Activated CD8-positive, alpha-beta memory T cell treated with anti-CD3 and anti-CD28 coated beads, Interleukin-2, amount 50 U/mL, for 24 hours (primary cell): ENCODE data around the gene NKIRAS2.
"Not testable (repeated sequence)": the region's sequence is repeated elsewhere in the genome, so short reads cannot be mapped to it uniquely, and the experiment has no call there.

Source experiments
- DNase-seq: peaks from one replicate; pipeline ENCODE4 v3.0.0-alpha.2; 2020; ENCODE audit errors: extremely low read depth

NKIRAS2 gene

GRCh38 chr17:41998497-41998896 lies 21.4 kb upstream of the NKIRAS2 start:
- no peak for DNase-seq

GRCh38 chr17:42000413-42001133 lies 19.3 kb upstream of the NKIRAS2 start:
- DNase-seq = no peak

- no peak for DNase-seq
These were observed 18.2 kb upstream of the NKIRAS2 start for GRCh38 chr17:42001729-42002128.

DNA sequence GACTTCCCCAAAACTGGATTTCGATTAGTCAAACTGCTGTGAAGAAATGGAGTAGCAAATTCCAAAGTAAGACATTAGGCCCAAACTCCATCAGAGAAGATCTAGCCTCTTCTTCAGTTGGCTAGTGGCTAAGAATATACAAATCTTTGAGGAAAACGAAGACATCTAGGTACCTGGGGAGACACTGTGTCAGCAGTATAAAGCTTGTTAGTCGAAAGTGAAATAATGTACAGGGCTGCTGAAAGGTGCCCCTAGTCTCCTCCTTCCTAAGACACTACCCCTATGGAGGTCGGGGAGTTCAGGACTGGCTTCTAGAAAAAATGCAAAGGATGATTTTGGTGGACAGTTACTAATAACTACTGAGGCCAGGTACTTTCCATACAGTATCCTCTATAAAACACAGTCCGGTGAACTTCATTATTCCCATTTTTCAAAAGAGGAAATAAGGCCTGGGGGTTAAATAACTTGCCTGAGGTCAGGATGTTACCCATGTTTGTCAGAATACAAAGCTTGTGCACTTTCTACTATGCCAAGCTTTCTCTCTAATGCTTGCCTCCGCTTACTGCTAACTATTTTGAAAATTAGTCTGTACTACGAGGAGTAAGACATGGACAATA lies 17.6 kb upstream of the NKIRAS2 start:
- no peak for DNase-seq

GRCh38 chr17:42002792-42003301 lies 17.0 kb upstream of the NKIRAS2 start:
- DNase-seq = no peak

DNA sequence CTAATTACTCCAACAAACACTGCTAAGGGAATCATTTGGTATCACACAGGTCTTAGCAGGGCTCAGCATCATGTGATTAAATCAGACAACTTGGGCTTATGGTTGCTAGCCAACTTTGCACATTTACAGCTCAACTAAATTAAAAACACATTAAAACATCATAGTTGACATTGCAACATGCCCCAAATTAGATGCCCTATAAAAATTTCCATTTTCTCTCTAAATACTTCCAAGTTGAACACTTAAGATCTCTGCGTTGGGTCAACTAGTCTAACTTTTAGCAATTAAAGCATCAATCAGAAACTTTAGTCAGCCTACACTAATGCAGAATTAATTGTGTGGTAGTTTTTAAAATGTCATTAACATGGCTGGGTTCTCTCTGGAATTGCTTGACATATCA lies 14.7 kb upstream of the NKIRAS2 start:
- DNase-seq = no peak

DNA sequence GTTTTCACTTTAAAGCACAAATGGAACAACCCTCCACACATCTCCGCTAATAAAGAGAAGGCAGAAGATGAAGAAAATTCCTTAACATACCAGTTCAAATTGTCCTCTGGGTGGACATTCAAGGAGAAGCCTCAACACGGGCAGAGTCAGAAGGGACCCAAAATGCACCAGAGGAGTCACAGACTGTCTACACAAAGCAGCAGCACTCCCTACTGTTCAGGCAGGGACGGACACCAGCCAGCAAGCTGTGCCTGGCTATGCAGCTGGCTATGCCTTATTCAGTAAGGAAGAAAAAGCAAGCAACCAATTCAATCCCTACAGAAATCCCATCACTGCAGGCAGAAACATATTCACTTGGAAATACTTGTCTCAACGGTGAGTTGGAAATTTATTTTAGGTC lies 10.7 kb upstream of the NKIRAS2 start:
- no peak for DNase-seq

DNA sequence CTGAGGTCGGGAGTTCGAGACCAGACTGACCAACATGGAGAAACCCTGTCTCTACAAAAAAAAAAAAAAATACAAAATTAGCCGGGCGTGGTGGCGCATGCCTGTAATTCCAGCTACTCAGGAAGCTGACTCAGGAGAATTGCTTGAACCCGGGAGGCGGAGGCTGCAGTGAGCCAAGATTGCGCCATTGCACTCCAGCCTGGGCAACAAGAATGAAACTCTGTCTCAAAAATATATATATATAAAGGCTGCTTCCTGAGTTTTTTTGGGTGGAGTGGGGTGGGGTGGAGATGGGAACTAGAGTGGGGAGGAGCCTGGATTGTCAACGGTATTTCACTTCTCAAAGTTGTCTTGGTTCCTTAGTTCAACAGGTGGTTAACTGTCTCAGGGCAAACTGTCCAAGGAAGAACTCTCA lies 9.6 kb upstream of the NKIRAS2 start:
- not testable (repeated sequence) for DNase-seq

GRCh38 chr17:42010898-42011516 lies 8.9 kb upstream of the NKIRAS2 start:
- no peak for DNase-seq

DNA sequence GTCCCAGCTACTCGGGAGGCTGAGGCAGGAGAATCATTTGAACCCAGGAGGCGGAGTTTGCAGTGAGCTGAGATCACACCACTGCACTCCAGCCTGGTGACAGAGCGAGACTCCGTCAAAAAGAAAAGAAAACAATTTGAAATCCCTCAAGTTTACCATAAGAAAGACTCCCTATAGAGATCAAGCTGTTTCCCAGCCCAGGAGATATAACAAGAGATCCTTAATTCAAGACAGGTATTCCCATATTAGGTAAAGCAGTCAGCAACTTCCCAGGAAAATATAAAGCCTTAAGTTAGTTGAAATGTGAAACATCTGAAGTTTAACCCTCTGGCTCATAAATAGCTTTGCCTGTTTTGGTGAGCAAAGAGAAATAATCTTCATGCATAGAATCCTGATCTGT lies 7.5 kb upstream of the NKIRAS2 start:
- not testable (repeated sequence) for DNase-seq

DNA sequence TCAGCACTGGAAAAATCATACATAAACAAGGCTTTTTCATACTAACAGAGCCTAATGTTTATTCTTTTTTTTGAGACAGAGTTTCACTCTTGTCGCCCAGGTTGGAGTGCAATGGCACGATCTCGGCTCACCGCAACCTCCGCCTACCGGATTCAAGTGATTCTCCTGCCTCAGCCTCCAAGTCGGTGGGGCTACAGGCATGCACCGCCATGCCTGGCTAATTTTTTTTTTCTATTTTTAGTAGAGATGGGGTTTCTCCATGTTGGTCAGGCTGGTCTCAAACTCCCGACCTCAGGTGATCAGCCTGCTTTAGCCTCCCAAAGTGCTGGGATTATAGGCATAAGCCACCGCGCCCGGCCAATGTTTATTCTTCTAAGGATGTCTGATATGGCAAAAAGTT lies 6.2 kb upstream of the NKIRAS2 start:
- DNase-seq = not testable (repeated sequence)

DNA sequence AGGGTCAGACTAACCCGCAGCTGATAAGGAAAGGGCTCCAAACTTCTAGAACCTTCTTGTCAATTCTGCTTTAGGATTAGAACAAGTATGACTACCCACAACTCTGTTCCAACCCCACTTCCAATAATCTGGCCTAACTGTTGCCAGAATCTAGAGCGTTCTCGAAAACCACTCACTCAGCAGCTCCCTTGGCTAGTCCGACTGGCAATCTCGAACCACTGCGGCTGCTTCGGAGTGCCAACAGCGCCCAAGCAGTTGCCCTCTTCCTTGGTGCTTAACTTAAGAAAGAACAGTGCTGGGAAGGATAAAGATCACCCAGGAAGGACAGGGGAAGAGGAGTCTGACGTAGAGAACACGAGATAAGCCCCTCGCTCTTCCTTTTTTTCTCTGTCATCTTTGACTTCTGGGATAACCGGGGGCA lies 3.5 kb upstream of the NKIRAS2 start:
- no peak for DNase-seq

DNA sequence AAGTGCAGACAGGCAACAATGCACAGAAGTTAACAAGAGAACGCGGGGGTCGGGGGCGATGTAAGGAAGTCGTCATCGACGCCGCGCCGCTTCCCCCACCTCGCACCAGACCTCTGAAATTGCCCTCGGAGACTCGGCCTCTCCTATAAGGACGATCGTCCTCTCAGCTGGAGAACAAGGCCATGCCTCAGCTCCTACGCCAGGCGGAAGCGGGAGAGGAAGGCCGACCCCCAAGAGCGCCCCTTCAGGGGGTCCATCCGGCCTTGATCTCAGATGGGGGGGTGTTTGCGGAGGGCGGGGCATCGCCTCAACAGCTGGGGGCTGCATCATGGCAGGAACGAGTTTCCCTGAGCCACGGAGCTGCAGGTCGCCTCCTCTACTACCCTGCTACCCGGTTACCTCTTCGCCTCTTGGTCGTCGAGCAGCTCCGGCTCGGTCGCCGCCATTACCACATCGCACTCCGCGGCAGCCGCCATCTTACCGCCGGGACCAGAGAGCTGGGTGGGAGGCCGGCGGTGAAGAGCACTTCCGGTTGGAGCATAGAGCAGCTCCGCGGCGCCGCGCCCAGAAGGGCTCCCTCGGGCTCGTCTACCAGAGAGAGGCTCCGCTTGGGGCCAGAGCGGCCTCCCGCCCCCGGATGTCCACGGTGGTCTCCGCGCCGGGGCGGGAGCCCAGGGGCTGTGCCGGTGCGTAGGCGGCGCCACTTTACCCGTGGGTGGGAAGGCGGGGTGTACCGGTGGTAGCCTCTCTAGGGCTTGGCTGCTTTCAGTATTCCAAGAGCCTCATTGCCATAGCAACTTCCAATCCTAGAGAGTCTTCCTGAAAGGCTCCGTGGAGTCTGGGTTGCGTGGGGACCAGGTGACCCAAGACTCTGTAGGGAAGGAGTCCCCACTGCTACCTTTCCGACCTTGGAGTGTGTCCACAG lies 2.7 kb upstream of the NKIRAS2 start, which contains the start of gene DNAJC7:
TSS of gene DNAJC7 (minus strand) at position 499 of the 925 bp plus-strand sequence. CDS start at position 476, 23 bp downstream.
- DNase-seq = peak; percentile 57

DNA sequence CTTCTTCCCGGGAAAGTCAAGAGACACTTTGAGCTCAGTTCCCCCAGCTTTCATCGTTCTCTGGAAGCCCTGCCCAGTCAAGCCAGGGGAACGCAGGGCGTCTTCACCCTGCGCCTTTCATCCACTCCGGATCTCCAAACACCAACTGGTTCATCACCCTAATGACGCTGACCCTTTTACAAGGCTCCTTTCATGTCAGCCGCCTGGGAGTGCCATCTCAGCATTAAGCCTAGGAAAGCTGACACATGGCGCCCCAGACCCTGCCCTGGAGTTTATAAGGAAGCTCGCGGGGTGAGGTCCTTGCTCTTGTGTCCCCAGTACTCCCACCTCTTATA lies 2.1 kb upstream of the NKIRAS2 start:
- no peak for DNase-seq

DNA sequence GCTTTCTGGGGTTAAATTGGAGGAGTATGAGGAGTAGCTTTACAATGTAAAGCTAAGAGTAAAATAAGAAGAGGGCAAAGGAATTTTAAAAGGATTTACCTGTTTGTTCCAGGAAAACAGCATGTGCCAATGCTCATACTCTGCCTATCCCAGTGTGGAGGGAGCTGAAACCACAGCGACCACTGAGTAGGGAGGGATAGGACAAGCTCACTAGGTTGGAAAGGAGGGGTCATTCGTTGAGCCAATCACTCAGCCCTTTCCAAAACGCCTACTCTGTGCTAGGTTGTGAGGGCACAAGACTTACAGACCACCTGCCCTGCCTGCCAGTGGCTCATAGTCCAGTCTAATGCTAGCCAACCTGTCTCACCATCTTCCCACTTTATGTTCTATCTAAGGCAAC lies 1.6 kb upstream of the NKIRAS2 start:
- no peak for DNase-seq

DNA sequence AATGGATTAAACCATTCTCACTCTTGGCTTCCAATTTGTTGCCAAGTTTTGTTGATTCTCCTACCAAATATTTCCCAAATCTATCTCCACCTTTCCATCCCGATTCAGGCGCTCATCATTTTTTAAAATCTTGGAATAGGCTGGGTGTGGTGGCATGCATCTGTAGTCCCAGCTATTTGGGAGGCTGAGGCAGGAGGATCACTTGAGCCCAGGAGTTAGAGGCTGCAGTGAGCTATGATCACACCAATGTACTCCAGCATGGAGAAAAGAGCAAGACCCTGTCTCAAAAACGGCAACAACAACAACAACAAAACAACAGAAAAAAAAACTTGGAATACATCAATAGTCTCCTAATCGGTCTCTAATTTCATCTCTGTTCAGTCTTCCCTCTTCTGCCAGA lies 902 bp upstream of the NKIRAS2 start:
- no peak for DNase-seq

DNA sequence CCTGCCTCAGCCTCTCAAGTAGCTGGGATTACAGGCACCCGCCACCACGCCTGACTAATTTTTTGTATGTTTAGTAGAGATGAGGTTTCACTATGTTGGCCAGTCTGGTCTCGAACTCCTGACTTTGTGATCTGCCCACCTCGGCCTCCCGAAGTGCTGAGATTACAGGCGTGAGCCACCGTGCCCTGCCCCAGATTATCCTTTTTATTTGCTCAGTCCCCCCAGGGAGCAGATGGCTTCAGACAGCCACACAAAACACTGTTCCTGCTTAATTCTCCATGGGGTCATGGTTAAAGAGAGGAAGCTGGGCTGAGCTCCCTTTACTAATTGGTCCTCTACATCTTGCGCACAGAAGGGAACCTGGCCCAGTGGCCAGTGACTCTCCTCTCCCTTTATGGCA lies 955 bp downstream of the NKIRAS2 start:
- not testable (repeated sequence) for DNase-seq

GRCh38 chr17:42023524-42024349 lies 3.8 kb downstream of the NKIRAS2 start:
- DNase-seq = no peak

- DNase-seq = no peak
These were observed 5.3 kb downstream of the NKIRAS2 start for GRCh38 chr17:42025191-42025579.

DNA sequence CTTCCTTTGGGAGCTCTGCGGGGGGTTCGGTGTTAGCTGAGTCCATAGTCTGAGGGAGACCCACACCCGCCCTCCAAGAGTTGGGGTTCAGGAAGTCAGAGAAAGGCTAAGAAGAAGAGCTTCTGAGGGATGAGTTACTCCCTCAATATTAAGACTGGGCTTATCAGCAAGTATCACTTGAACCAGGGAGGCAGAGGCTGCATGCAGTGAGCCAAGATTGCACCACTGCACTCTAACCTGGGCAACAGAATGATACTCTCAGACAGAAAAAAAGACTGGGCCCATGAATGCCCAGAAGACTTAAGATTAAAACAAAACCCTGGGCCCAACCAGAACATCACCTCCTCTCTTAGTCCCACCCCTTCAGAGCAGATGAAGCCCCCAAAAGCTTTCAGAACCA lies 6.0 kb downstream of the NKIRAS2 start:
- DNase-seq = no peak
